PC-3 (cell line): Measurements from ENCODE around the gene CALML4. TPM values are rescaled to one million over a fixed set of nuclear protein-coding genes. Genes with fewer than 3 reads are reported as not detected.

Experiments used
- ATAC-seq: fragments of 200-7000 bp; cut with Tn5 transposase; 2 replicates; pipeline ENCODE4 v1.9.1; 2020; ENCODE audit warnings: mild to moderate bottlenecking, moderate library complexity
- BruUV-seq: library from RNA; stranded (reverse); fragments of 400-500 nt; replicated peaks from 2 replicates; lab custom pipeline; 2021; lab: Mats Ljungman, UMichigan
- CTCF ChIA-PET: fragments of 300-600 bp; sonication (Branson Sonifier 250); formaldehyde crosslinking; loops from one replicate; lab custom pipeline; 2022; ENCODE audit warnings: antibody characterized with exemption; lab: Charles Lee
- POLR2A ChIA-PET: fragments of 300-600 bp; sonication (Branson Sonifier 250); formaldehyde crosslinking; loops from one replicate; lab custom pipeline; 2022; ENCODE audit warnings: antibody characterized with exemption; ENCODE audit not compliant: unreplicated experiment; lab: Charles Lee
- DNase-seq: peaks from one replicate; pipeline ENCODE4 v3.0.0-alpha.2; 2015
- H2AFZ ChIP-seq: fragments of 300-600 bp; sonication (generic); 2 replicates; pipeline ENCODE4 v1.6.0; 2016; ENCODE audit warnings: antibody characterized with exemption, low read length
- H3F3A ChIP-seq: fragments of 300-600 bp; sonication (generic); one replicate; pipeline ENCODE4 v1.6.0; 2017; ENCODE audit warnings: antibody characterized with exemption, low read length, control low read depth, mild to moderate bottlenecking; ENCODE audit not compliant: unreplicated experiment
- H3K27ac ChIP-seq: fragments of 300-600 bp; sonication (generic); 2 replicates; pipeline ENCODE4 v1.5.1; 2016; ENCODE audit warnings: mild to moderate bottlenecking, low read length
- H3K27me3 ChIP-seq: fragments of 300-600 bp; sonication (generic); 2 replicates; pipeline ENCODE4 v1.6.1; 2016; ENCODE audit warnings: low read length, mixed read lengths
- H3K36me3 ChIP-seq: fragments of 300-600 bp; sonication (generic); 2 replicates; pipeline ENCODE4 v1.6.1; 2016; ENCODE audit warnings: low read depth, mixed run types, low read length, mixed read lengths
- H3K4me1 ChIP-seq: fragments of 300-600 bp; sonication (generic); 2 replicates; pipeline ENCODE4 v1.5.1; 2016; ENCODE audit warnings: low read length; ENCODE audit not compliant: insufficient read depth
- H3K4me2 ChIP-seq: fragments of 300-600 bp; sonication (generic); 2 replicates; pipeline ENCODE4 v1.6.0; 2016; ENCODE audit warnings: low read length
- H3K4me3 ChIP-seq: fragments of 300-600 bp; sonication (generic); 2 replicates; pipeline ENCODE4 v1.5.1; 2016; ENCODE audit warnings: mild to moderate bottlenecking, low read length, mixed read lengths
- H3K79me2 ChIP-seq: fragments of 300-600 bp; sonication (generic); 2 replicates; pipeline ENCODE4 v1.6.1; 2017; ENCODE audit warnings: low read length, mixed read lengths
- H3K9ac ChIP-seq: fragments of 300-600 bp; sonication (generic); 2 replicates; pipeline ENCODE4 v1.6.0; 2016; ENCODE audit warnings: mild to moderate bottlenecking, low read length
- H3K9me2 ChIP-seq: fragments of 300-600 bp; sonication (generic); replicated peaks from 2 replicates; pipeline ENCODE4 v1.6.1; 2016; ENCODE audit warnings: mixed run types, low read length, mixed read lengths
- H3K9me3 ChIP-seq: fragments of 300-600 bp; sonication (generic); 2 replicates; pipeline ENCODE4 v1.6.1; 2016; ENCODE audit warnings: low read length, mixed read lengths
- H4K20me1 ChIP-seq: fragments of 300-600 bp; sonication (generic); 2 replicates; pipeline ENCODE4 v1.6.1; 2016; ENCODE audit warnings: low read length, mixed read lengths
- CTCF ChIP-seq: fragments of 300-600 bp; sonication (generic); conservative IDR thresholded peaks from 2 replicates; pipeline ENCODE4 v1.5.1; 2017; ENCODE audit warnings: antibody characterized with exemption, low read depth, mild to moderate bottlenecking, low read length
- EZH2 ChIP-seq: fragments of 300-600 bp; sonication (generic); IDR thresholded peaks from one replicate; pipeline ENCODE4 v1.6.1; 2017; ENCODE audit warnings: antibody characterized with exemption, mild to moderate bottlenecking, low read length; ENCODE audit not compliant: unreplicated experiment
- EZH2phosphoT487 ChIP-seq: fragments of 300-600 bp; sonication (generic); IDR thresholded peaks from 2 replicates; pipeline ENCODE4 v1.6.1; 2018; ENCODE audit warnings: mild to moderate bottlenecking, antibody characterized with exemption, low read length, borderline replicate concordance
- intact Hi-C: fragments of 100-400 bp; cut with micrococcal nuclease; formaldehyde crosslinking; loops from 2 replicates; pipeline ENCODE4 v1.9.0; 2023
- total RNA-seq: library from RNA; depleted of rRNA; stranded (reverse); fragments of >200 nt; gene quantifications from 2 replicates; pipeline ENCODE4 v1.2.3, GENCODE V29; 2014

CALML4 gene
- total RNA-seq, 1 experiment from 2014 or later, result 4.8 TPM

- H3F3A ChIP-seq, result no peaks in the 10 kb centered on the region
- no peak overlapping the region for H2AFZ ChIP-seq
- no peaks in the 10 kb centered on the region for H3K27me3 ChIP-seq
- no TSS peak for BruUV-seq
- intact Hi-C loops, result no loop called here
- DNase-seq (no peak), ATAC-seq (no peak)
- H3K4me1 ChIP-seq, result no peaks in the 10 kb centered on the region
- H3K4me3 ChIP-seq, result no peak overlapping the region
- ChIA-PET CTCF (no interaction called here), POLR2A (no interaction called here)
- no peak overlapping the region for H3K4me2 ChIP-seq
- no peaks in the 10 kb centered on the region for H3K9me2 ChIP-seq
- no peak for TF ChIP-seq EZH2phosphoT487
- TF ChIP-seq EZH2, result no peak
- TF ChIP-seq CTCF, result no peak
- H4K20me1 ChIP-seq, result no peaks in the 10 kb centered on the region
- no peaks in the 10 kb centered on the region for H3K36me3 ChIP-seq
- H3K9me3 ChIP-seq, result no peaks in the 10 kb centered on the region
- no peaks in the 10 kb centered on the region for H3K79me2 ChIP-seq
- H3K27ac ChIP-seq, result no peak overlapping the region
- no peak overlapping the region for H3K9ac ChIP-seq
Observed at GRCh38 chr15:68208136-68208535, 3.0 kb upstream of the CALML4 start.

DNA sequence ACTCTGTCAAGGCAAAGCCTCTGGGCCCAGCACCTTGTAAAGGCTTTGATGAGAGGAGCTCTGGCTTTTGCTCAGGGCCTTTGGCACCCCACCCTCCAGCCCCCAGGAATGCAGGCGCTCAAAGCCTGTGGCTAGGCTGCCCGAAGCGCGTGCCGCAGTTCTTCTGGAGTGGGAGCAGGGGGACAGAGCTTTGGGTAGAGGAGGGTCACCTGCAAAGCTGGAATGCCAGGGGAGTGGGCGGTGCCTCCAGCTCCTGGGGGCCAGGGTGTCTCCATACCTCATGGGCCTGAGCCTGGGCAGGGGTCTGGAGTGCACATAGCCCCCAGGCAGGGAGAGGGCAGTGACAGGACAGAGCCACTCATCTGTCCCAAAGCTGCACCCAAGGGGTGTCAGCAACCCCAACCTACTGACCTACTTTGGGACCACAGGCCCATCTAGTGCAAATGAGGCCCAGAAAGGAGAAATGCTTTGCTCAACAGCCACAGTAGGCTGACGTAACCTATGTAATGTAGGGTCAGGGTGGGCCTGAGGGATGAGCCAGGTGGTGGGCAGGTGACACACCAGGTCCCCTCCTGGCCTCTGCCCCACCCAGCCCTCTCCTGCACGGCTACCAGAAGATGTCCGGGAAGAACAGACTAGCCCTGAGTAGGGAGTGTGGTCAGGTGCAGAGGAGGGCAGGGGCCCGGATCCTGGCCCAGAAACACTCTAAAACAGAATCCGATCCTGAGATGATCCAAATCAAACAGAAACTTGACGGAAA lies 2.2 kb upstream of the CALML4 start:
- Histone ChIP-seq H3K79me2 (no peaks in the 10 kb centered on the region), H3K9me3 (no peaks in the 10 kb centered on the region), H3K27me3 (no peaks in the 10 kb centered on the region), H3K9me2 (no peaks in the 10 kb centered on the region), H3K4me2 (no peak overlapping the region), H3K9ac (no peak overlapping the region), H3K27ac (no peak overlapping the region), H2AFZ (no peak overlapping the region), H3F3A (no peaks in the 10 kb centered on the region), H3K36me3 (no peaks in the 10 kb centered on the region), H4K20me1 (no peaks in the 10 kb centered on the region), H3K4me3 (no peak overlapping the region), H3K4me1 (no peaks in the 10 kb centered on the region)
- DNase-seq (no peak), ATAC-seq (no peak)
- no peak for TF ChIP-seq EZH2
- no peak for TF ChIP-seq CTCF
- TF ChIP-seq EZH2phosphoT487, result no peak
- POLR2A ChIA-PET, result no interaction called here
- CTCF ChIA-PET, result no interaction called here
- intact Hi-C loops, result no loop called here
- BruUV-seq, result TSS peak; percentile 18

DNA sequence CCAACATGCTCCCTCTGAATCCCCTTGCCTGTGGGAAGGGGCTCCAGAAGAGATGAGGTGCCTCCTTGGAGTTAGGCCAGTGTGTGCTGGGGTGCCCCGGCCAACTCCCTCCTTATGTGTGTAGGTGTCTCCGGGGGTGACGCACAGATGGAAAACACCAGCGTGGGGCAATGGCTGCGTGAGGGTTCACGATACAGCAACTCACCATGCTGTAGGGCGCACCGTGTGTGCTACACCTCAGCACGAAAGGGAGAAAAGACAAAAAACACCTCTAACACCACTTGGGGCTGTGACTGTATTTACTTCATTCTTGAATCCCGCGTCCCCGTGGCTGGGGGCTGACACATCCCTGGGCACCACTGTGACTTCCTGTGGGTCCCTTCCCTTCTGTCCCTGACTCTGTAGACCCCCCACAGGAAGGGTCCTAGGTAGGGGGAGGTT lies 1.6 kb upstream of the CALML4 start:
- ATAC-seq, result no peak
- POLR2A ChIA-PET, result no interaction called here

More for the DNA sequence above, 1.6 kb upstream of the CALML4 start:
- Histone ChIP-seq H3K27ac (no peak overlapping the region), H4K20me1 (no peaks in the 10 kb centered on the region), H3K4me3 (no peak overlapping the region), H3K9ac (no peak overlapping the region), H3K9me2 (no peaks in the 10 kb centered on the region), H3K36me3 (no peaks in the 10 kb centered on the region), H2AFZ (no peak overlapping the region), H3K79me2 (no peaks in the 10 kb centered on the region), H3F3A (no peaks in the 10 kb centered on the region), H3K27me3 (no peaks in the 10 kb centered on the region), H3K9me3 (no peaks in the 10 kb centered on the region), H3K4me1 (no peaks in the 10 kb centered on the region), H3K4me2 (no peak overlapping the region)
- no peak for TF ChIP-seq EZH2phosphoT487
- no peak for TF ChIP-seq CTCF
- no peak for TF ChIP-seq EZH2
- DNase-seq, result no peak
- BruUV-seq, result no TSS peak
- intact Hi-C loops, result no loop called here
- CTCF ChIA-PET, result no interaction called here
